Testis (tissue), 3 donors: ENCODE measurements around the gene STX18. TPM values are rescaled to one million over a fixed set of nuclear protein-coding genes. Genes with fewer than 3 reads are reported as not detected.

Source experiments
- DNase-seq: peaks from one replicate; pipeline ENCODE4 v3.0.0-alpha.2; 2019
- H3K27ac ChIP-seq, 2 donors: fragments of 200-600 bp; sonication (generic); one replicate each; pipeline ENCODE4 v1.5.1; 2019
- H3K27me3 ChIP-seq: fragments of 200-600 bp; sonication (generic); one replicate; pipeline ENCODE4 v1.5.1; 2019
- H3K36me3 ChIP-seq: fragments of 200-600 bp; sonication (generic); one replicate; pipeline ENCODE4 v1.5.1; 2017; ENCODE audit warnings: low read depth; ENCODE audit errors: missing control alignments
- H3K4me1 ChIP-seq: fragments of 200-600 bp; sonication (generic); one replicate; pipeline ENCODE4 v1.5.1; 2019
- H3K4me3 ChIP-seq, 2 donors: fragments of 200-600 bp; sonication (generic); one replicate each; pipeline ENCODE4 v1.5.1; 2017 to 2019
- H3K9me3 ChIP-seq: fragments of 200-600 bp; sonication (generic); one replicate; pipeline ENCODE4 v1.5.1; 2017
- CTCF ChIP-seq, 3 experiments: fragments of 450-650 bp in 2 of 3; fragments of 200-600 bp in 1 of 3; sonication (generic) in 1 of 3; IDR thresholded peaks; one replicate each; pipeline ENCODE4 v1.5.1; 2016 to 2019; ENCODE audit warnings: antibody characterized with exemption in 3 of 3, mild to moderate bottlenecking in 2 of 3, moderate library complexity in 1 of 3
- POLR2A ChIP-seq: fragments of 450-650 bp; IDR thresholded peaks from one replicate; pipeline ENCODE4 v1.6.1; 2017; ENCODE audit warnings: antibody characterized with exemption, mild to moderate bottlenecking, moderate library complexity
- WGBS, 2 donors: methylation state at CpG; one replicate each; pipeline ENCODE4 v1.1.5; 2018; 5-methylcytosine and 5-hydroxymethylcytosine counted together
- intact Hi-C: fragments of 100-400 bp; cut with DNase I; formaldehyde crosslinking; loops from one replicate; pipeline ENCODE4 v1.15.1; 2023; ENCODE audit warnings: low total_unique reads
- polyA plus RNA-seq: library from polyadenylated mRNA; stranded (reverse); fragments of 350-450 nt; fragmentation: Illumina TruSeq; extraction: RNeasy Lipid Tissue Mini Kit (QIAGEN cat#74804); gene quantifications from one replicate; pipeline ENCODE4 v1.2.3, GENCODE V29; 2014; ENCODE audit warnings: low read depth, low replicate concordance; ENCODE audit not compliant: insufficient read depth
- total RNA-seq, 2 donors: library from RNA; depleted of rRNA; stranded (reverse); fragments of >200 nt; gene quantifications; one replicate each; pipeline ENCODE4 v1.2.3, GENCODE V29; 2016

Gene STX18
- total and polyA plus RNA-seq, 3 donors from 2014 or later, result 53.5 to 111 (median 55.0) TPM

DNA sequence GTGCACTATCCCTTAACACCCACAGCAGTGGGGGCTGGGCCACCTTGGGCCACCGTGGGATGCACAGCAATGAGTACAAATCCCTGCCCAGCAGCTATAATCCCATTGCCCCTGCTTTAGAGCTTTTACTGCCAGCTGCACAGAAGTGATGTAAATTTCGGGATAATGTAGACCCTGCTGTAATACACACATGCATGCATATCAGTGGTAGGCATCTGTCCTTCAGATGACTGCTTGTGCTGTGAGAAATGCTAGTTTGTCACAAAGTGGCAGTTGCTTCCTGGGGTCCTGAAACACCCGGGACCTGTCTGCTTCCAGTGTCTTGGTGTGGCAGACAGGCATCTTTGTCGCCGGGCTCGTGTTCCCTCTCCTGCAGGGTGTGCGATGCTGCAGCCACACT lies 140.8 kb downstream of the STX18 start:
- 80 to 83% methylated on average over 7 of the region's 7 CpGs for WGBS, 2 donors
- no peak for DNase-seq
- Histone ChIP-seq H3K27me3 (no peaks in the 10 kb centered on the region), H3K4me1 (peaks cover 4% of the 10 kb centered on the region), H3K4me3 (no peak overlapping the region), H3K27ac (no peak overlapping the region), H3K36me3 (no peaks in the 10 kb centered on the region), H3K9me3 (no peaks in the 10 kb centered on the region)
- intact Hi-C loops, result no loop called here
- TF ChIP-seq POLR2A, result no peak
- TF ChIP-seq CTCF (IDR thresholded peaks at IDR 0.05), result no peak

DNA sequence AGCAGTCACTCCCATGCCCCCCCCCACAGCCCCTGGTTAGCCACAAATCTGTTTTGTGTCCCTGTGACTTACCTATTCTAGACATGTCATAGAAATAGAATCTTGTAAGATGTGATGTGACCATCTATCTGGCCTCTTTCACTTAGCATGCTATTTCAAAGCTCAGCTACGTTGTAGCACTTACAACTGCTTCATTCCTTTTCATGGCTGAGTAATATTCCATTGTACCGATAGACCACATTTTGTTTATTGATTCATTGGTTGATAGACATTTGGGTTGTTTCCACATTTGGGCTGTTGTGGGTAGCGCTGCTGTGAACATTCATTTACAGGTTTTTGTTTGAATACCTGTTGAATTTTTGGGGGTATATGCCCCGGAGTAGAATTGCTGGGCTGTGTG lies 143.4 kb downstream of the STX18 start:
- TF ChIP-seq POLR2A, result no peak
- TF ChIP-seq CTCF (IDR thresholded peaks at IDR 0.05), result no peak
- H3K27me3 ChIP-seq, result no peaks in the 10 kb centered on the region
- H3K4me1 ChIP-seq, result peaks cover 12% of the 10 kb centered on the region
- 82 to 96% methylated on average over 4 of the region's 4 CpGs for WGBS, 2 donors
- no peaks in the 10 kb centered on the region for H3K9me3 ChIP-seq
- no peak overlapping the region for H3K4me3 ChIP-seq
- DNase-seq, result no peak
- H3K27ac ChIP-seq, result no peak overlapping the region
- intact Hi-C loops, result no loop called here
- no peaks in the 10 kb centered on the region for H3K36me3 ChIP-seq

DNA sequence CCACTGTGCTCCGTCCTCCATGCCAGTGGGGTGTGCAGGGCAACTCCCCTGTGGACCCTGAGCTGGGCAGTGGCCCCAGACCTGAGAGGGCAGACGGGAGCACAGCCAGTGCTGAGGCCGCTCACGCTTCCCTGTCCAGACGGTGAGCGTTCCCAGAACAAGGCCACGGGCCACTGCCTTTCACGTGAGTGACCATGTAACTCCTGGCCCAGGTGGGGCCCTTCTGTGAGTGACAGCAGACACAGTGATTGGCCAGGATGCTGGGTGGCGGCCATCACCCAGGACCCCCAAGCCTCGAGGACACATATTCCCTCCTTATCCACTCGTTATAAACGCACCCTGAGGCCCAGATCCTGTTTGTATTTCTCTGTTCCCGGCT lies 144.4 kb downstream of the STX18 start:
- intact Hi-C loops, result no loop called here
- Histone ChIP-seq H3K9me3 (no peaks in the 10 kb centered on the region), H3K4me1 (peaks cover 12% of the 10 kb centered on the region), H3K27me3 (no peaks in the 10 kb centered on the region), H3K36me3 (no peaks in the 10 kb centered on the region), H3K27ac (no peak overlapping the region), H3K4me3 (no peak overlapping the region)
- 75 to 83% methylated on average over 13 of the region's 13 CpGs for WGBS, 2 donors
- TF ChIP-seq CTCF (IDR thresholded peaks at IDR 0.05) (no peak), POLR2A (no peak)
- no peak for DNase-seq

- DNase-seq, result no peak
- Histone ChIP-seq H3K4me1 (peaks cover 12% of the 10 kb centered on the region), H3K36me3 (no peaks in the 10 kb centered on the region), H3K4me3 (no peak overlapping the region), H3K9me3 (no peaks in the 10 kb centered on the region), H3K27ac (no peak overlapping the region), H3K27me3 (no peaks in the 10 kb centered on the region)
- intact Hi-C loops, result no loop called here
- TF ChIP-seq POLR2A (no peak), CTCF (IDR thresholded peaks at IDR 0.05) (no peak)
- 37 to 46% methylated on average over 19 of the region's 19 CpGs for WGBS, 2 donors
Measured at GRCh38 chr4:4396628-4397440, 145.0 kb downstream of the STX18 start.
